H9 (cell line): Measurements from ENCODE around the gene MYCBP2. TPM values are rescaled to one million over a fixed set of nuclear protein-coding genes. Genes with fewer than 3 reads are reported as not detected.

ENCODE experiments used
- DNase-seq: peaks from one replicate; pipeline ENCODE4 v3.0.0-alpha.2; 2017
- H2AFZ ChIP-seq: one replicate; pipeline ENCODE4 v1.6.1; 2013; ENCODE audit warnings: mild to moderate bottlenecking, low read length, control low read depth, moderate library complexity
- H2AK5ac ChIP-seq: 2 replicates; pipeline ENCODE4 v1.6.1; 2013; ENCODE audit warnings: low read length, control low read depth, mixed read lengths; ENCODE audit not compliant: insufficient read length
- H2BK120ac ChIP-seq: one replicate; pipeline ENCODE4 v1.6.1; 2013; ENCODE audit warnings: low read depth, mild to moderate bottlenecking, low read length, control low read depth, inconsistent platforms; ENCODE audit not compliant: poor library complexity, severe bottlenecking
- H2BK12ac ChIP-seq: 2 replicates; pipeline ENCODE4 v1.6.1; 2013; ENCODE audit warnings: low read length, control low read depth, mixed read lengths, low read depth; ENCODE audit not compliant: insufficient read length
- H2BK15ac ChIP-seq: 2 replicates; pipeline ENCODE4 v1.6.1; 2013; ENCODE audit warnings: low read depth, low read length, control low read depth
- H2BK20ac ChIP-seq: one replicate; pipeline ENCODE4 v1.6.1; 2013; ENCODE audit warnings: low read depth, mild to moderate bottlenecking, low read length, control low read depth, inconsistent platforms; ENCODE audit not compliant: poor library complexity, severe bottlenecking
- H2BK5ac ChIP-seq: 2 replicates; pipeline ENCODE4 v1.6.1; 2013; ENCODE audit warnings: low read length, control low read depth, mixed read lengths; ENCODE audit not compliant: insufficient read length
- H3K14ac ChIP-seq: 2 replicates; pipeline ENCODE4 v1.6.1; 2013; ENCODE audit warnings: low read length, control low read depth; ENCODE audit not compliant: insufficient read depth
- H3K18ac ChIP-seq: 2 replicates; pipeline ENCODE4 v1.6.1; 2013; ENCODE audit warnings: low read depth, mild to moderate bottlenecking, mixed read lengths, low read length, control low read depth; ENCODE audit not compliant: insufficient read length
- H3K23ac ChIP-seq: 2 replicates; pipeline ENCODE4 v1.6.1; 2013; ENCODE audit warnings: low read length, control low read depth, mixed read lengths, low read depth; ENCODE audit not compliant: insufficient read length
- H3K23me2 ChIP-seq: 2 replicates; pipeline ENCODE4 v1.6.1; 2013; ENCODE audit warnings: low read depth, mild to moderate bottlenecking, mixed read lengths, low read length, control low read depth; ENCODE audit not compliant: insufficient read length, poor library complexity, severe bottlenecking
- H3K27ac ChIP-seq: 2 replicates; pipeline ENCODE4 v1.5.1; 2013; ENCODE audit warnings: low read length, control low read depth, mixed read lengths, low read depth; ENCODE audit not compliant: insufficient read length
- H3K27me3 ChIP-seq: 2 replicates; pipeline ENCODE4 v1.6.1; 2013; ENCODE audit warnings: low read length, control low read depth, inconsistent platforms; ENCODE audit not compliant: insufficient read depth
- H3K4ac ChIP-seq: 2 replicates; pipeline ENCODE4 v1.6.1; 2013; ENCODE audit warnings: low read depth, mild to moderate bottlenecking, control low read depth, inconsistent platforms, low read length, moderate library complexity
- H3K4me1 ChIP-seq: 2 replicates; pipeline ENCODE4 v1.6.1; 2013; ENCODE audit warnings: low read length, control low read depth, inconsistent platforms; ENCODE audit not compliant: insufficient read depth
- H3K4me2 ChIP-seq: 2 replicates; pipeline ENCODE4 v1.6.1; 2013; ENCODE audit warnings: low read length, control low read depth, mixed read lengths; ENCODE audit not compliant: insufficient read length, insufficient read depth
- H3K56ac ChIP-seq: 2 replicates; pipeline ENCODE4 v1.6.1; 2013; ENCODE audit warnings: low read depth, mild to moderate bottlenecking, mixed read lengths, low read length, control low read depth; ENCODE audit not compliant: insufficient read length
- H3K79me1 ChIP-seq: 2 replicates; pipeline ENCODE4 v1.6.1; 2013; ENCODE audit warnings: low read depth, mild to moderate bottlenecking, moderate library complexity, low read length, control low read depth, inconsistent platforms; ENCODE audit not compliant: insufficient read depth, poor library complexity, severe bottlenecking
- H3K79me2 ChIP-seq: 2 replicates; pipeline ENCODE4 v1.6.1; 2013; ENCODE audit warnings: low read length, control low read depth, inconsistent platforms; ENCODE audit not compliant: insufficient read depth
- H3K9ac ChIP-seq: 2 replicates; pipeline ENCODE4 v1.6.1; 2013; ENCODE audit warnings: low read length, control low read depth, mixed read lengths; ENCODE audit not compliant: insufficient read length; ENCODE audit errors: extremely low read depth
- H3K9me3 ChIP-seq: one replicate; pipeline ENCODE4 v1.6.1; 2013; ENCODE audit warnings: low read depth, low read length, inconsistent platforms; ENCODE audit not compliant: control insufficient read depth
- H3T11ph ChIP-seq: one replicate; pipeline ENCODE4 v1.6.1; 2013; ENCODE audit warnings: mild to moderate bottlenecking, low read length, control low read depth, inconsistent platforms
- H4K20me1 ChIP-seq: one replicate; pipeline ENCODE4 v1.6.1; 2013; ENCODE audit not compliant: control insufficient read depth, insufficient read length, insufficient read depth
- H4K5ac ChIP-seq: 2 replicates; pipeline ENCODE4 v1.6.1; 2013; ENCODE audit warnings: low read depth, mild to moderate bottlenecking, mixed read lengths, low read length, control low read depth; ENCODE audit not compliant: insufficient read length
- H4K8ac ChIP-seq: replicated peaks from 2 replicates; pipeline ENCODE4 v1.6.1; 2013; ENCODE audit warnings: low read length, control low read depth, mixed read lengths, low read depth; ENCODE audit not compliant: insufficient read length
- H4K91ac ChIP-seq: 2 replicates; pipeline ENCODE4 v1.6.1; 2013; ENCODE audit warnings: low read depth, mild to moderate bottlenecking, moderate library complexity, mixed read lengths, low read length, control low read depth; ENCODE audit not compliant: insufficient read length
- H3K27ac Mint-ChIP-seq, 3 experiments: 2 replicates in 2 of 3; 3 replicates in 1 of 3; pipeline ENCODE4 v1.8.0; 2020 to 2021; ENCODE audit warnings: mixed read lengths in 3 of 3, mild to moderate bottlenecking in 1 of 3, moderate library complexity in 1 of 3
- H3K27me3 Mint-ChIP-seq: 2 replicates; pipeline ENCODE4 v1.8.0; 2021; ENCODE audit warnings: low read depth, mild to moderate bottlenecking, moderate library complexity, mixed read lengths
- H3K36me3 Mint-ChIP-seq, 3 experiments: 2 replicates in 2 of 3; 3 replicates in 1 of 3; pipeline ENCODE4 v1.8.0; 2020 to 2021; ENCODE audit warnings: low read depth in 3 of 3, mixed read lengths in 3 of 3; ENCODE audit not compliant: insufficient read depth in 1 of 3
- H3K4me1 Mint-ChIP-seq, 2 experiments: 2 replicates each; pipeline ENCODE4 v1.8.0; 2020; ENCODE audit warnings: mixed read lengths in 2 of 2
- H3K4me3 Mint-ChIP-seq, 2 experiments: 2 replicates in 1 of 2; 3 replicates in 1 of 2; pipeline ENCODE4 v1.8.0; 2020 to 2021; ENCODE audit warnings: mild to moderate bottlenecking in 2 of 2, mixed read lengths in 2 of 2, moderate library complexity in 1 of 2
- H3K9me3 Mint-ChIP-seq, 2 experiments: 2 replicates in 1 of 2; 3 replicates in 1 of 2; pipeline ENCODE4 v1.8.0; 2020; ENCODE audit warnings: mild to moderate bottlenecking in 2 of 2, mixed read lengths in 2 of 2, moderate library complexity in 1 of 2
- CTCF ChIP-seq: fragments of 200-600 bp; sonication (generic); conservative IDR thresholded peaks from 3 replicates; pipeline ENCODE4 v1.8.0; 2021; ENCODE audit warnings: antibody characterized with exemption, mild to moderate bottlenecking
- WGBS: extraction: QIAGEN DNeasy Blood & Tissue Kit; methylation state at CpG from one replicate; pipeline ENCODE4 v1.1.7; 2013; ENCODE audit warnings: missing lambda C conversion rate, low lambda C conversion rate, mixed read lengths; ENCODE audit not compliant: insufficient read length; ENCODE audit errors: extremely low coverage; 5-methylcytosine and 5-hydroxymethylcytosine counted together
- total RNA-seq: library from RNA; stranded (reverse); gene quantifications from 2 replicates; pipeline ENCODE4 v1.2.1, GENCODE V29; 2021

Gene MYCBP2
- total RNA-seq, 1 experiment from 2014 or later: 32.0 TPM

- Histone ChIP-seq H3K14ac (no peak overlapping the region), H3K9me3 (no peaks in the 10 kb centered on the region), H4K91ac (no peak overlapping the region), H3K4ac (no peak overlapping the region), H2BK15ac (no peak overlapping the region), H3K4me2 (no peak overlapping the region), H2BK120ac (no peak overlapping the region), H3K23ac (no peak overlapping the region), H4K20me1 (no peaks in the 10 kb centered on the region), H2AFZ (no peak overlapping the region), H2BK20ac (no peak overlapping the region), H3K9ac (no peak overlapping the region), H3K27me3 (no peaks in the 10 kb centered on the region), H3K18ac (no peak overlapping the region), H4K5ac (no peak overlapping the region), H2BK12ac (no peak overlapping the region), H3K79me2 (no peaks in the 10 kb centered on the region), H2AK5ac (no peak overlapping the region), H2BK5ac (no peak overlapping the region), H4K8ac (no peak overlapping the region), H3K56ac (no peak overlapping the region), H3K4me1 (no peaks in the 10 kb centered on the region), H3K27ac (no peak overlapping the region), H3K79me1 (no peaks in the 10 kb centered on the region), H3T11ph (no peak overlapping the region), H3K23me2 (no peaks in the 10 kb centered on the region)
- no peak overlapping the region for H3K4me3 Mint-ChIP-seq
- no peak for TF ChIP-seq CTCF
- H3K4me1 Mint-ChIP-seq: no peaks in the 10 kb centered on the region
- no peaks in the 10 kb centered on the region for H3K9me3 Mint-ChIP-seq
- no peak for DNase-seq
- no peaks in the 10 kb centered on the region for H3K27me3 Mint-ChIP-seq
- H3K36me3 Mint-ChIP-seq: peaks cover 6 to 23% (median 15%) of the 10 kb centered on the region in 3 experiments; a peak in 5 of 7 replicates
- WGBS: no CpG with 5 or more reads among the region's 4 CpGs
- H3K27ac Mint-ChIP-seq: 0 out of 7 replicates have a peak overlapping the region, but pooled peaks of 1 of the 3 experiments have one; percentile 11
These were observed 154.2 kb downstream of the MYCBP2 start for GRCh38 chr13:77172650-77173049.
